Dedifferentiated amniotic fluid mesenchymal stem cell (primary cell): ENCODE measurements around the gene AGBL5.
"Not testable (repeated sequence)": the region's sequence is repeated elsewhere in the genome, so short reads cannot be mapped to it uniquely, and the experiment has no call there.

Experiments
- DNase-seq: peaks from one replicate; pipeline ENCODE4 v3.0.0-alpha.2; 2016; ENCODE audit errors: extremely low spot score

AGBL5 gene

GRCh38 chr2:27118525-27119329 is 67.3 kb downstream of the AGBL5 start, which contains the start of gene CGREF1:
TSS of gene CGREF1 (minus strand) at chr2:27119128. CDS start at chr2:27104366, 14,762 bp downstream.
- DNase-seq: no peak

GRCh38 chr2:27119330-27119670 is 67.8 kb downstream of the AGBL5 start:
- DNase-seq: not testable (repeated sequence)
